Measurements from ENCODE around the gene RAB28.

Gene RAB28

DNA sequence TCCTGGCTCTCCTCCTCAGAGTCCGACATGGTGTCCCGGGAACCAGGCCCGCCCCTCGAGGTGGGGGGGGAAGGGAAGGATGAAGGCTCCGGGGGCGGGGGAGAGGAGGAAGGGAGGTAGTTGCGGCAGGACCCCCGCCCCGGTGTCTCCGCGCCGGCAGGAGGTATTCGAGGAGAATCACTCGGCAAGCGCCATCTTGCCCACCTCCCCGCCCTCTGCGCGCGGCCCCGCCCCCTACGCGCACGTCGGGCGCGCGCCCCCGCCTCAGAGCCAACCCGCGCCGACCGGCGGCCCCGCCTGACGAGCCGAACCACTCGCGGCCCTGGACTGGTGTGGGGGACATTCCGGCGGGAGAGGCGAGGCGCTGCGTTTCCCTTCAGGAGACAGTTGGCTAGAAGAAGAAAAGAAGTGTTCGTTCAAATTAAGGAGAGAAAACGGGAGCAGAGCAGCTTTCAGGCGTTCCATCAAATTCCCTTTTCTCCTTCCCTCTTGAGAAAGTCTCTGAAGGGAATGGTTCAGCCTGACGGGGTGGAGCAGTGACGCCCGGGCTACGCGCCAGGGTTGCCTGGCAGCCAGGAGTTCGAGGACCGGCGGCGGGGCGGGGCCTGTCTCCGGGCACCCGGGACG, at the start of gene RAB28:
Gene RAB28 (minus strand): TSS at position 219 of the 627 bp plus-strand sequence.
- Histone ChIP-seq H3K36me3 (ENCODE audit: insufficient read depth, low read length) (no peaks in the 10 kb centered on the region), H3K27ac (ENCODE audit: low read depth, low read length) (peak within 1 kb of the TSS; percentile 95), H3K79me2 (ENCODE audit: control insufficient read depth, insufficient read depth, low read length, unreplicated experiment) (peaks cover 28% of the 10 kb centered on the region), H2AFZ (ENCODE audit: low read length, unreplicated experiment) (peak within 1 kb of the TSS; percentile 98), H3K4me1 (ENCODE audit: control insufficient read depth, insufficient read depth, low read length, unreplicated experiment) (peaks cover 21% of the 10 kb centered on the region), H3K4me3 (ENCODE audit: low read depth, low read length) (peak within 1 kb of the TSS; percentile 89), H3K27me3 (ENCODE audit: insufficient read depth, low read length) (peaks cover 21% of the 10 kb centered on the region)

DNA sequence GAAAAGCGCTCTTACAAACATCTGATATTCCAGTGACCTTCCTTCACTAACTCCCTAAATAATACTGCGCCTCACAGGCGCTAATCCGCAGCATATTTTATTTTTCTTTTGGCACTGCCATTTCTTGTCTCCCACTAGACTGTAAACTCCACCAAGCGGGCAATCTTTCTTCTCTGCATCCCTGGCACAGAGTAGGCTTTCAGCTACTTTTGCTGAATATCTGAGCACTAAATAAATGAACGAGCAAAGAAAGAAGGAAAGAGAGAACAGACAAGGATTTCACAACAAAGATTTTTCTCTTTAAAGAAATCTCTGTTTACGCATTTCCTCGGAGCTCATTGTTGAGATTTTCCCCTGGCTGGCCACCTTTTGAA, 47.5 kb upstream of the RAB28 start:
- H2AFZ ChIP-seq (ENCODE audit: low read length, unreplicated experiment), result no peak overlapping the region

DNA sequence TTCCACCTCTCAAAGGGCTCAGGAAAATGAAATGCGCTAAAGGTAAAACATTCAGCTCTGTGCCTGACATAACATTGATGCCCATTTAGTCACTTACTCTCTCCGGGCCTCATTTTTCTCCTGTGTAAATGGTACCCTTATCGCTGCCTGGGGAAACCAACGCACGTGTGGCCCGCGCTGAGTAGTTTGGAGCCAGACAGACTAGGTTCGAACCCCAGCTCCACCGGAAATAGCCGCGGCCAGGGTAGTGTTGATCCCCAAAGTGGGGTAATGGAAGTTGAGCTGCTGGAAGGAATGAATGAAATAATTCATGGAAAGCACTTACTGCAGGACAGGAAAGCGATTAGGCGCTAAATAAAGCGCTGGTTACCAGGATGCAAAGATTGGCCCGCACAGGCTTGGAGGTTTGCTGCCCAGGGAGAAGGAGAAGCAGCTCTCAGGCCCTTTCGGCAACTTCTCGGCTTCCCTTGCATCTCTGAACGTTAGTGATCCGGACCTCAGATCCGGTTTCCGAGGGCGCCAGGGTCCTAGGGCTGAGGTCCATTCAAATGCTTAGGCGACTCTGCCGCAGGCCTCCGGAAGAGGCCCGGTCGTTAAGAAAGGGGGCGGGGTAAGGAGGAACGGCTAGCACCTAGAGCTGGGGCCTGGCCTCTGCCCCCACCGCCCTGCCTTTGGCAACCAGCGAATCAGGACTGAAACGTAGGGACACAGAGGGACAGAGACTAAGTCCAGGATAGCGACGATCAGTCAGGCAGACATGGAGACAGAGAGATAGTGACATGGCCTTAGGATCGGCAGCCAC, 46.9 kb upstream of the RAB28 start:
- Histone ChIP-seq H3K36me3 (ENCODE audit: insufficient read depth, low read length) (no peaks in the 10 kb centered on the region), H3K27me3 (ENCODE audit: insufficient read depth, low read length) (peaks cover 97% of the 10 kb centered on the region), H3K4me3 (ENCODE audit: low read depth, low read length) (no peak overlapping the region), H3K79me2 (ENCODE audit: control insufficient read depth, insufficient read depth, low read length, unreplicated experiment) (no peaks in the 10 kb centered on the region), H3K4me1 (ENCODE audit: control insufficient read depth, insufficient read depth, low read length, unreplicated experiment) (peaks cover 6% of the 10 kb centered on the region), H3K27ac (ENCODE audit: low read depth, low read length) (no peak overlapping the region), H2AFZ (ENCODE audit: low read length, unreplicated experiment) (no peak overlapping the region)

More for the DNA sequence above, 47.5 kb upstream of the RAB28 start:
- no peaks in the 10 kb centered on the region for H3K79me2 ChIP-seq (ENCODE audit: control insufficient read depth, insufficient read depth, low read length, unreplicated experiment)
- no peak overlapping the region for H3K27ac ChIP-seq (ENCODE audit: low read depth, low read length)
- no peak overlapping the region for H3K4me3 ChIP-seq (ENCODE audit: low read depth, low read length)
- H3K4me1 ChIP-seq (ENCODE audit: control insufficient read depth, insufficient read depth, low read length, unreplicated experiment), result peaks cover 6% of the 10 kb centered on the region
- H3K36me3 ChIP-seq (ENCODE audit: insufficient read depth, low read length), result no peaks in the 10 kb centered on the region
- H3K27me3 ChIP-seq (ENCODE audit: insufficient read depth, low read length), result peaks cover 97% of the 10 kb centered on the region

DNA sequence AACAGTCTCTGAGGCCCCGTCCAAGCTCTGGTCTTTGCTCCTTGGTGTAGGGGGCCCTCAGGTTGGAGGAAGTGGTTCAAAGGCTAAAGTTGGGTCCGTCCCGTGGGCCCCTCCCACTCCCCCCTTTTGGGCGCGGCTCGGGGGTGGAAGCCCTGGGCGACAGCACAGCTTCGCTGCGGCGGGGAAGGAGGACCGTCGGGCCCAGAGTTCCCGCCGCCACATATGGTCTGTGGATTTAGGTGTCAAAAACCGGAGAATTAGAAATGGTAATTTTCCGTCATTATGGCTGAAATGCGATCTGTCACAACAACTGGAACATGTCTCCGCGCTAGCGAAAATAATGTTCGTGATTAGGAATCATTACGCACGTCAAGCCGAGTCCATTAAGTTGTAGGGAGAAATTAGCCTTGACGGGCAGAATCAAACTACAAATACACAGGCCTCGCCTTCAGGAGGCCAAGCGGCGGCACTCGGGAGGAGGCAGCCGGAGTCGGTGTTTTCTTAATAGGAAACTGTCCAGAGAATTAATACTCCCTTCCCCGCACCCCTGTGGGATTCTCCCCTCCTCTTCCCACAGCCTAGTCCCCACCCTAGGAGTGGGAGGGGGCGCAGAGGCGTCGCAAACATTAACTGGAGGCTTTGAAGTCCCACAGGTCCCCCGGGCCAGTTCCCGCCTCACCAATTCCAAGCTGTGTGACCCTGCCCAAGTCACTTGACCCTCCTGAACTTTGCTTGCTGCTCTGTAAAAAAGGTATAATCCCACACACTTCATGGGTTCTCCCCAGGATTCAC, 45.2 kb upstream of the RAB28 start:
- H2AFZ ChIP-seq (ENCODE audit: low read length, unreplicated experiment), result no peak overlapping the region
- no peak overlapping the region for H3K27ac ChIP-seq (ENCODE audit: low read depth, low read length)
- peaks cover 97% of the 10 kb centered on the region for H3K27me3 ChIP-seq (ENCODE audit: insufficient read depth, low read length)
- H3K79me2 ChIP-seq (ENCODE audit: control insufficient read depth, insufficient read depth, low read length, unreplicated experiment), result no peaks in the 10 kb centered on the region
- no peak overlapping the region for H3K4me3 ChIP-seq (ENCODE audit: low read depth, low read length)
- no peaks in the 10 kb centered on the region for H3K36me3 ChIP-seq (ENCODE audit: insufficient read depth, low read length)
- peaks cover 6% of the 10 kb centered on the region for H3K4me1 ChIP-seq (ENCODE audit: control insufficient read depth, insufficient read depth, low read length, unreplicated experiment)

DNA sequence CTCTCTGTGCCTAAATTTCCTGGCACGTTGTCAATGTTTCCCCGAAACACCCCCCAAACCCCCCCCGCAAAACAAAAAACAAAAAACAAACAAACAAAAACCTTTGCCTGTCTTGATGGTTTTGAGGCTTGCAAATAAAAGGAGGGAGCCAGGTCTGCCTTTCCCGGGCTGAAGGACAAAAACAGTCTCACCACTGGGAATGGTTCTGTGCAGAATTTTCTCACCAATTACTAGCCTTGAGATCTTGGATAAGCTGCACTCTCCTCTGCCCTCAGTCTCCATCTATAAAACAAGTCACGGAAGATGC, 44.6 kb upstream of the RAB28 start:
- Histone ChIP-seq H3K27ac (ENCODE audit: low read depth, low read length) (no peak overlapping the region), H3K36me3 (ENCODE audit: insufficient read depth, low read length) (no peaks in the 10 kb centered on the region), H3K79me2 (ENCODE audit: control insufficient read depth, insufficient read depth, low read length, unreplicated experiment) (no peaks in the 10 kb centered on the region), H3K4me3 (ENCODE audit: low read depth, low read length) (no peak overlapping the region), H2AFZ (ENCODE audit: low read length, unreplicated experiment) (no peak overlapping the region), H3K4me1 (ENCODE audit: control insufficient read depth, insufficient read depth, low read length, unreplicated experiment) (peaks cover 6% of the 10 kb centered on the region), H3K27me3 (ENCODE audit: insufficient read depth, low read length) (peaks cover 97% of the 10 kb centered on the region)

DNA sequence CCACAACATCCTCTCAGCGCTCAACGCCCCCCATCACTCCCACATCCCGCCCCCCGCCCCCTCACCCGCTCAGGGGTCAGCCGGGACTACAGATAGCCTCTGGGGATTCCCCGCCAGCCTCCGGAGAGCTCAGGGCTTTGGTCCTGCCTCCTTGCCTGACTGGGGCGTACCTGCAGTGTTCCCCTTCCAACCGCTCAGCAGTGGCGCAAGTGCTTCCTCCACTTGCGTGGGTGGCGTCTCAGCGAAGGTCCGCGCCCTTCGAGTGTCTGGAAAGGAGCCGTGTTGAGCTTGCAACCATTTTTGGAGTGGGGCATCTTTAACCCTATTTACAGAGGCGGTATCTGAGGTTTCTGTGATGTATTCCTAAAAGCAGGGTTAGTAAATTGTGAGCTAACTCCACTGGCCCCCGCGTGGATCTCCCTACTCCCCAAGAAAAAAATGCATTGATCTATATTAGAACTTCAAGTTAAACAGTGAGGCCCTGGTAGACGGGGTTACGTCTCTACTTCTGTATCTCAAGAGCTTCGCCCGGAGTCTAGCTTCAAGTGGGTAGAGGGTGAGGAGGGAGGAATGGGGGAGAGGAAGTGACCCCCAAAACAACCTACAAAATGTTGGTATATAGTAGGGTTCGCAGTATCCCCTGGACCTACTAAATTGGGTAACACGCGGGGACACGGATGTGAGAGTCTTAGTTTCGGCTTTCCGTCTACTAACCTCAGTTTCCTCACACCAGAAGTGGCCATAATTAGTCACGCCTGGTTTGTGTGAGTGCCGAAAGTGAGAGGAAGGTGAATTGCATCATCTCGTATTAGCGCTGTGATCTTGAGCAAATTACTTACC, 44.1 kb upstream of the RAB28 start:
- Histone ChIP-seq H3K27ac (ENCODE audit: low read depth, low read length) (no peak overlapping the region), H3K4me1 (ENCODE audit: control insufficient read depth, insufficient read depth, low read length, unreplicated experiment) (peaks cover 6% of the 10 kb centered on the region), H3K4me3 (ENCODE audit: low read depth, low read length) (no peak overlapping the region), H3K79me2 (ENCODE audit: control insufficient read depth, insufficient read depth, low read length, unreplicated experiment) (no peaks in the 10 kb centered on the region), H3K27me3 (ENCODE audit: insufficient read depth, low read length) (peaks cover 98% of the 10 kb centered on the region), H2AFZ (ENCODE audit: low read length, unreplicated experiment) (no peak overlapping the region), H3K36me3 (ENCODE audit: insufficient read depth, low read length) (no peaks in the 10 kb centered on the region)

DNA sequence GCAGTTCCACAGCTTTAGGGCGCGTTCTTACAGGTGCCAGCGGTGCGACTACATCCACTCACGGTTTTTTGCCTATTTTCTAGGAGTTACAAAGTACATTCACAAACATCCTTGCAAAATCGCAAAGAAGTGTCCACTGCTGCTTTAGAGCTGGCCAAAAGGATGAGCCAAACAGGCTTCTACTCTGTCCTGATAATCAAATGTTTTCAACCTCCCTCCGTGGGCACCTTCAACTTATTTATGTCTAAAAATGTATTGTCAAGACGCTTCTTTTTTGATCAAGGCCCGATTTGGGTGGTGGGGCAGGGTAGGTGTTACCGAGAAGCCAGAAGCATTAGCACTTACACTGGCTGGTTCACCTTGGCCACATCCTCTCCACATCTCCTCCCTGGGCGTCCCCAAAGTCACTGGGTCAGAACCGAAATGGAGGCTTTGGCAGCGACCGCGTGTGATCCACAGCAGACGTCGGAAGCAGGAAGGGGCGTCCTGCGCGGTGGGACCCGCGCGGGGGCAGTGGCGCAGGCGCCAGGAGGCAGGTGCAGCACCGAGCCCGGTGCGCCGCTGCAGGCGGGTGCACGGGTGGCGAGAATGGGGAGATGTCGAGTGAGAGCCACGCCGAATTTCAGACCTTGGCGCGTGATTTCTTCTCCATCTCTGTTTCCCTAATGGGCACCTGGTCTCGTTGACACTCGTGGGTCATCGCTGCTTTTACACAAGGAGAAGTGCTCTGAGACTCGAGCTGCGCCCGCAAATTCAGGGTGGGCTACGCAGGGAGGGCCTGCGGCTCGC, 43.2 kb upstream of the RAB28 start:
- Histone ChIP-seq H3K27me3 (ENCODE audit: insufficient read depth, low read length) (peaks cover 98% of the 10 kb centered on the region), H3K4me1 (ENCODE audit: control insufficient read depth, insufficient read depth, low read length, unreplicated experiment) (peaks cover 6% of the 10 kb centered on the region)

DNA sequence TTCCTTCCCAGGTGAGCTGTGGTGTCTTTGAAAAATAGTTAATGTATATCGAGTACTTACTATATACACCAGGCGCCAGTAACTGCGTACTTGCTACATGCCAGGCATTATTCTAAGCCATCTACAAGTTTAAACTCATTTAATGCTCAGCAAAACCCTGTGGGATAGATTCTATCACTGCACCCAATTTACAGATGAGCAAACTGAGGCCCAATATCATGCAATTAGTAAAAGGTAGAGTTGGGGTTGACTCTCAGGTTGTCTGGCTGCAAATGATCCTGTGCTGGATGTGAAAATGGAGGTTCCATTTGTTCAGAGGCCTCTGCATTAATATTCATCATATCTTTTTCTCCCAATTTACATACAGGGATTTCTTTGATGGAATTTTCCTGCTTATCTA, 42.5 kb upstream of the RAB28 start:
- Histone ChIP-seq H3K36me3 (ENCODE audit: insufficient read depth, low read length) (no peaks in the 10 kb centered on the region), H2AFZ (ENCODE audit: low read length, unreplicated experiment) (no peak overlapping the region), H3K27me3 (ENCODE audit: insufficient read depth, low read length) (peaks cover 99% of the 10 kb centered on the region), H3K27ac (ENCODE audit: low read depth, low read length) (no peak overlapping the region), H3K4me1 (ENCODE audit: control insufficient read depth, insufficient read depth, low read length, unreplicated experiment) (peaks cover 6% of the 10 kb centered on the region), H3K79me2 (ENCODE audit: control insufficient read depth, insufficient read depth, low read length, unreplicated experiment) (no peaks in the 10 kb centered on the region), H3K4me3 (ENCODE audit: low read depth, low read length) (no peak overlapping the region)

More for the DNA sequence above, 43.2 kb upstream of the RAB28 start:
- no peak overlapping the region for H3K27ac ChIP-seq (ENCODE audit: low read depth, low read length)
- no peaks in the 10 kb centered on the region for H3K79me2 ChIP-seq (ENCODE audit: control insufficient read depth, insufficient read depth, low read length, unreplicated experiment)
- no peaks in the 10 kb centered on the region for H3K36me3 ChIP-seq (ENCODE audit: insufficient read depth, low read length)
- H2AFZ ChIP-seq (ENCODE audit: low read length, unreplicated experiment), result no peak overlapping the region
- H3K4me3 ChIP-seq (ENCODE audit: low read depth, low read length), result no peak overlapping the region

DNA sequence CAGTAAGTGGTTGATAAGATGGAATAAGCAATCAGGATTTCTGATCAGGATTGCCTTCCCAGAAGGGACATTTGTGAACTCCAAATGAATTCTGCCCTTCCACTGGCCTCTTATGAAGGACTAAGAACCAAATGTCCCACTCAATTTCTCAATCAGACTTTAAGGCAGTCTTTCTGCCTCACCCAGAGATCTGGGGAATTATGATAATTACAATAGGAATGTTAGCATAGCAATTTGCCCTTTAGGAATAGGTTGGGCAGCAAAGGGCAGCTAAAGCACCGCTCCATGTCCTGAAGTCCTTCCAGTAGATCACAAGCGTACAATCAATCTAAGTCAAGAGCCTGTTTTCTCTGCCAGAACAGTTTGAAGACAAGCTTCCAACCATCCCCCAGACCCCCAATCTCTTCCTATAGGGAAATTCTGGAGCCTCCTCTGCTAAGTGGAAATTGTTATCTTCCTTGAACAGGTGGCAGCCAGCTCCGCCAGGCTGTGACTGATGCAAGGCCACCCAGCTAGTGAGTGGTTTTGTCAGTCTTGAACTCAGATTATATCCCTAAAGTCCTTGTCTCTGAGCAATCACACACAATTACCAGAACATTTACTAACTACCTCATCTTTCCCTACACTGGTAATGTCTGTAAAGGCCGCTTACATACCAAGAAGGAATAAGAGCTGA, 41.6 kb upstream of the RAB28 start:
- Histone ChIP-seq H3K27ac (ENCODE audit: low read depth, low read length) (no peak overlapping the region), H3K4me1 (ENCODE audit: control insufficient read depth, insufficient read depth, low read length, unreplicated experiment) (peaks cover 6% of the 10 kb centered on the region), H3K36me3 (ENCODE audit: insufficient read depth, low read length) (no peaks in the 10 kb centered on the region), H3K4me3 (ENCODE audit: low read depth, low read length) (no peak overlapping the region), H3K79me2 (ENCODE audit: control insufficient read depth, insufficient read depth, low read length, unreplicated experiment) (no peaks in the 10 kb centered on the region), H2AFZ (ENCODE audit: low read length, unreplicated experiment) (no peak overlapping the region), H3K27me3 (ENCODE audit: insufficient read depth, low read length) (peaks cover 96% of the 10 kb centered on the region)

All from ACC112 (cell line).